Activated CD8-positive, alpha-beta T cell treated with anti-CD3 and anti-CD28 coated beads for 36 hours (primary cell): ENCODE results near the gene KCNK10. TPM values are rescaled to one million over a fixed set of nuclear protein-coding genes. Genes with fewer than 3 reads are reported as not detected.
"Not testable (repeated sequence)": the region's sequence is repeated elsewhere in the genome, so short reads cannot be mapped to it uniquely, and the experiment has no call there.

Source experiments
- ATAC-seq: fragments of 200-7000 bp; cut with Tn5 transposase; one replicate; pipeline ENCODE4 v1.10.0; 2021; ENCODE audit warnings: mild to moderate bottlenecking, moderate library complexity
- CTCF ChIA-PET: fragments of 350-600 bp; sonication (Branson Sonifier 250); formaldehyde crosslinking; loops from one replicate; lab custom pipeline; 2021; ENCODE audit warnings: antibody characterized with exemption; lab: Charles Lee
- POLR2A ChIA-PET: fragments of 350-600 bp; sonication (Branson Sonifier 250); formaldehyde crosslinking; loops from one replicate; lab custom pipeline; 2021; ENCODE audit warnings: antibody characterized with exemption; lab: Charles Lee
- DNase-seq: peaks from one replicate; pipeline ENCODE4 v3.0.0-alpha.2; 2020
- H3K27ac Mint-ChIP-seq: one replicate; pipeline ENCODE4 v1.8.0; 2021; ENCODE audit warnings: mild to moderate bottlenecking, mixed read lengths
- H3K27me3 Mint-ChIP-seq: one replicate; pipeline ENCODE4 v1.8.0; 2021; ENCODE audit warnings: mixed read lengths
- H3K36me3 Mint-ChIP-seq: one replicate; pipeline ENCODE4 v1.8.0; 2021; ENCODE audit warnings: low read depth, mixed read lengths
- H3K4me1 Mint-ChIP-seq: one replicate; pipeline ENCODE4 v1.8.0; 2021; ENCODE audit warnings: low read depth, mixed read lengths
- H3K4me3 Mint-ChIP-seq: one replicate; pipeline ENCODE4 v1.8.0; 2021; ENCODE audit warnings: mild to moderate bottlenecking, moderate library complexity, mixed read lengths
- H3K9me3 Mint-ChIP-seq: one replicate; pipeline ENCODE4 v1.8.0; 2021; ENCODE audit warnings: mixed read lengths
- intact Hi-C: fragments of 100-400 bp; cut with micrococcal nuclease; formaldehyde crosslinking; loops from one replicate; pipeline ENCODE4 v1.10.0; 2022
- total RNA-seq, 2 experiments: library from RNA; stranded (reverse); gene quantifications; one replicate each; pipeline ENCODE4 v1.2.3, GENCODE V29; 2021
- TF ChIP-seq, protein P1 (sequence below): fragments of 200-600 bp; IDR thresholded peaks from one replicate; pipeline ENCODE4 v1.8.0; 2022; ENCODE audit warnings: antibody characterized with exemption, mild to moderate bottlenecking

Gene KCNK10
- total RNA-seq, 2 experiments from 2014 or later = not detected

DNA sequence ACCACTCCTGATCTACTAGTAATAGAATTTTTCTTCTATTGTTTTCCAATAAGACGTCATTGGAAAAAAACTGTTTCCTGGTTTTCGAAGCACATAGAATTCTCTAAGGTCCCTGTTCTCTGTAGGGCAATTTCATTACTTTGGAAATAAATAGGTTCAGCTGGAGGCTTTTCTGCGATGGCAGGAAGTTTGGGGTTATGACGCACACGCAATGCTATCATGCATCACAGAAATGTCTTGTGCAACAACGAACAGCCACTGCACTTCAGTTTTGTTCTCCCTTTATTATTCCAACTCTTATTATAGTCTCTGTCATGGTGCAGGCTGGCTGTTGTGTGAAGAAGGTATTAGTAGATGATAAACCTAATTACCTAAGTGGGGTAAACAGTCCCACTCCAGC lies 59.0 kb downstream of the KCNK10 start:
- TF ChIP-seq, protein P1, sequence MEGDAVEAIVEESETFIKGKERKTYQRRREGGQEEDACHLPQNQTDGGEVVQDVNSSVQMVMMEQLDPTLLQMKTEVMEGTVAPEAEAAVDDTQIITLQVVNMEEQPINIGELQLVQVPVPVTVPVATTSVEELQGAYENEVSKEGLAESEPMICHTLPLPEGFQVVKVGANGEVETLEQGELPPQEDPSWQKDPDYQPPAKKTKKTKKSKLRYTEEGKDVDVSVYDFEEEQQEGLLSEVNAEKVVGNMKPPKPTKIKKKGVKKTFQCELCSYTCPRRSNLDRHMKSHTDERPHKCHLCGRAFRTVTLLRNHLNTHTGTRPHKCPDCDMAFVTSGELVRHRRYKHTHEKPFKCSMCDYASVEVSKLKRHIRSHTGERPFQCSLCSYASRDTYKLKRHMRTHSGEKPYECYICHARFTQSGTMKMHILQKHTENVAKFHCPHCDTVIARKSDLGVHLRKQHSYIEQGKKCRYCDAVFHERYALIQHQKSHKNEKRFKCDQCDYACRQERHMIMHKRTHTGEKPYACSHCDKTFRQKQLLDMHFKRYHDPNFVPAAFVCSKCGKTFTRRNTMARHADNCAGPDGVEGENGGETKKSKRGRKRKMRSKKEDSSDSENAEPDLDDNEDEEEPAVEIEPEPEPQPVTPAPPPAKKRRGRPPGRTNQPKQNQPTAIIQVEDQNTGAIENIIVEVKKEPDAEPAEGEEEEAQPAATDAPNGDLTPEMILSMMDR = no peak
- Mint-ChIP-seq H3K27me3 (peaks cover 4% of the 10 kb centered on the region), H3K9me3 (no peaks in the 10 kb centered on the region), H3K4me1 (no peaks in the 10 kb centered on the region), H3K36me3 (no peaks in the 10 kb centered on the region), H3K4me3 (no peak overlapping the region), H3K27ac (no peak overlapping the region)
- DNase-seq = no peak
- CTCF ChIA-PET = no interaction called here
- POLR2A ChIA-PET = no interaction called here
- ATAC-seq = no peak
- intact Hi-C loops = no loop called here

DNA sequence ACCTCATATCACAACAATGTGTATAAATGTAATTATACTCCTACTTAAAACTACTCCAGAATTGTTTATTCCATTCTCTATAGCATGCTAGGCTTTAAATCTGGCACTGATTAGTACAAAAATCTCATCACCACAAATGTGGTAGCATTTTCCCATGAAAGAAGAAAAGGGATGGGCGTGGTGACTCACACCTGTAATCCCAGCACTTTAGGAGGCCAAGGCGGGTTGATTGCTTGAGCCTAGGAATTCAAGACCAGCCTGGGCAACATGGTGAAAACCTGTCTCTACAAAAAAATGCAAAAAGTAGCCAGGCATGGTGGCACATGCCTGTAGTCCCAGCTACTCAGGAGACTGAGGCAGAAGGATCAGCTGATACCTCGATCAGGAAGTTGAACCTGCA lies 61.8 kb downstream of the KCNK10 start:
- H3K27me3 Mint-ChIP-seq, ATAC-seq, H3K4me3 Mint-ChIP-seq, DNase-seq, POLR2A ChIA-PET, H3K9me3 Mint-ChIP-seq, H3K36me3 Mint-ChIP-seq, intact Hi-C loops, H3K27ac Mint-ChIP-seq, CTCF ChIA-PET, H3K4me1 Mint-ChIP-seq: not testable (repeated sequence)

DNA sequence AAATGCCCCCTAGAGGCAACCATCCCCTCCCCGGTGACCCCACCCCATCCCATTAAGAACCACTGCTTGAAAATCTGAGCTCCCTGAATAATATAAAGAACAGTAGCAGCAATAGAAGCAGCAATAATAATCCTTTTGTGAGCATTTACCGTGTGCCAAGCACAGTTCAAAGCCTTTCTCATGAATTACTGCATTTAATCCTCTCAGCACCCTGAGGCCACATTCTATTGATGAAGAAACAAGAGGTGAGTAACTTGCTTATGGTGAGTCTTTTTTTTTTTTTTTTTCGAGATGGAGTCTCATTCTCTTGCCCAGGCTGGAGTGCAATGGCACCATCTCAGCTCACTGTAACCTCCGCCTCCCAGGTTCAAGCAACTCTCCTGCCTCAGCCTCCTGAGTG lies 65.0 kb downstream of the KCNK10 start:
- TF ChIP-seq, protein P1 = no peak

DNA sequence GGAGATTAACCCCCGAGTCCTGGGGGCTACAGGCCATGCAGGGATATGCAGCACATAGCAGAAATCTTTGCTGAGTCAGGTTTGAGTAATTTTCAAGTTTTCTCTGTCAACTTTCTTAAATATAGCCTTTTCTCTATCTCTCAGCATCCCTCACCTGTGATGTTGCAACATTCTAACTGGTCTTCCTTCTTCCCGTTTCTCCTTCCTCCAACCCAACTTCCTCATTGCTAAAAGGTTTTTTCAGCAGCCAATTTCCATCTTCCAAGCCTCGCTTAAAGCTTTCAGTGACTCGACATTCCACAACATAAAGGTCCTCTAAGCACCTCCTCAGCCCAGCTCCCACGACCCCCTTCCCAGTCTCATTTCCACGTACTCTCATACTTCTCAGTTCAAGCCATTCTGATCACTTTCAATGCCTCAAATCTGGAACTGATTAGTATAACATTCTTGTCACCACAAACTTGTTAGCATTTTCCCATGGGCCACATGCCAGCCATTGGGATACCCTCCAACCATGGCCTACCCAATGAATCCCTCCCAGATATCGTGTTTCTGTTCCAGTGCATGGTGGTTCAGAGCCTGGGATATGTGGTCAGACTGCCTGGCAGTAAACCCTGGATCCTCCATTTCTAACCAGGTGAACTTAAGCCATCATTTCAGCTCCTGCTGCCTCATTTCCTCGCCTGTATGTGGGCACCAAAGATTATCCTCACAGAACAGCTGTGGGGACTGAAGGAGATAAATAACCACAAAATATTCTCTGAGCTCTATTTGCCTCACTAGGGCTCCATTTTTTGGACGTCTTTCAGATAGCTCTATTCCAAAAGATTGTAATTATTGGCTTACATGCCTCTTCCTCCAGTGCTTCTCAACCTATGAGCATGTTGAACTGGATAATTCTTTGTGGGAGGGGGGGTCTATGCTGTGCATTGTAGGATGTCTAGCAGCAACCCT lies 65.8 kb downstream of the KCNK10 start:
- H3K27me3 Mint-ChIP-seq = peaks cover 12% of the 10 kb centered on the region
- TF ChIP-seq, protein P1 = no peak
- DNase-seq = no peak
- no peaks in the 10 kb centered on the region for H3K9me3 Mint-ChIP-seq
- no peaks in the 10 kb centered on the region for H3K4me1 Mint-ChIP-seq
- intact Hi-C loops = no loop called here
- no peak overlapping the region for H3K27ac Mint-ChIP-seq
- no peak overlapping the region for H3K4me3 Mint-ChIP-seq
- ChIA-PET POLR2A (interaction anchor here (0.5 to 0.8 kb wide), 2 partner anchors 8 to 342 kb away, joined by 3 to 4 read pairs; no protein-coding TSS in a partner anchor), CTCF (interaction anchor here (1.2 kb wide), 1 partner anchor 12 kb away, joined by 3 read pairs; no protein-coding TSS in a partner anchor)
- H3K36me3 Mint-ChIP-seq = no peaks in the 10 kb centered on the region
- no peak for ATAC-seq

More for the DNA sequence above, 65.0 kb downstream of the KCNK10 start:
- ATAC-seq (no peak), DNase-seq (no peak)
- ChIA-PET CTCF (interaction anchor here (1.2 kb wide), 1 partner anchor 12 kb away, joined by 3 read pairs; no protein-coding TSS in a partner anchor), POLR2A (interaction anchor here (0.5 kb wide), 1 partner anchor 343 kb away, joined by 3 read pairs; no protein-coding TSS in a partner anchor)
- Mint-ChIP-seq H3K36me3 (no peaks in the 10 kb centered on the region), H3K4me3 (no peak overlapping the region), H3K9me3 (no peaks in the 10 kb centered on the region), H3K4me1 (no peaks in the 10 kb centered on the region), H3K27me3 (peaks cover 11% of the 10 kb centered on the region), H3K27ac (no peak overlapping the region)
- intact Hi-C loops = no loop called here

DNA sequence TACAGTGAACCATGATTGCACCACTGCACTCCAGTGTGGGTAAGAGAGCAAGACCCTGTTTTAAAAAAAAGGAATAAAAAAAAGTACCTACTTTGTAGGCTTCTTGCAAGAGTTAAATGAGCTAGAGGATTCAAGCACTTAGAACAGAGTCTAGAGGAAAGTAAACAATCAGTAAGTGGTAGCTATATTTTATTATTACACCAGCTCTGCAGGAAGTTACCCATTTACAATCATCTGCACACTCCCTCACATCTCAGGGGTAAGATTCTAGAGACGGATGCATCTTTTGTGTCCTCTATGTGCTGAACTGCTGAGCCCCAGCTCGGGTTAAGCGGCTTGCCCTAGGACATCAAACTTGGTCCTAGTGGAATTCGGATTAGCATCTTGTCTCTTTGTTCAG lies 67.3 kb downstream of the KCNK10 start:
- intact Hi-C loops = no loop called here
- POLR2A ChIA-PET = no interaction called here

More for the DNA sequence above, 67.3 kb downstream of the KCNK10 start:
- peaks cover 12% of the 10 kb centered on the region for H3K27me3 Mint-ChIP-seq
- no peaks in the 10 kb centered on the region for H3K9me3 Mint-ChIP-seq
- ATAC-seq = no peak
- TF ChIP-seq, protein P1 = no peak
- no peak for DNase-seq
- CTCF ChIA-PET = no interaction called here
- H3K4me1 Mint-ChIP-seq = no peaks in the 10 kb centered on the region
- H3K27ac Mint-ChIP-seq = no peak overlapping the region
- no peak overlapping the region for H3K4me3 Mint-ChIP-seq
- no peaks in the 10 kb centered on the region for H3K36me3 Mint-ChIP-seq
